Large intestine (tissue), 3 donors: ENCODE measurements around the gene CD2. TPM values are rescaled to one million over a fixed set of nuclear protein-coding genes. Genes with fewer than 3 reads are reported as not detected.

ENCODE experiments used
- DNase-seq, 2 donors: peaks; one replicate each; pipeline versions ENCODE4 v3.0.0 to v3.0.0-alpha.2; 2013
- H3K27ac ChIP-seq: one replicate; pipeline ENCODE4 v1.5.1; 2013; ENCODE audit warnings: low read length
- H3K27me3 ChIP-seq: 2 replicates; pipeline ENCODE4 v1.6.1; 2013; ENCODE audit warnings: low read length; ENCODE audit not compliant: control insufficient read depth, insufficient read depth
- H3K36me3 ChIP-seq: 2 replicates; pipeline ENCODE4 v1.6.1; 2013; ENCODE audit warnings: low read length; ENCODE audit not compliant: control insufficient read depth, insufficient read depth
- H3K4me1 ChIP-seq: one replicate; pipeline ENCODE4 v1.6.1; 2013; ENCODE audit warnings: low read length; ENCODE audit not compliant: control insufficient read depth, insufficient read depth
- H3K4me3 ChIP-seq: one replicate; pipeline ENCODE4 v1.5.1; 2013; ENCODE audit warnings: low read length
- H3K9me3 ChIP-seq: one replicate; pipeline ENCODE4 v1.6.1; 2013; ENCODE audit warnings: mild to moderate bottlenecking, low read depth, low read length, moderate library complexity; ENCODE audit not compliant: control insufficient read depth
- WGBS: methylation state at CpG from one replicate; pipeline ENCODE4 v1.1.5; 2013; ENCODE audit warnings: low lambda C conversion rate; ENCODE audit not compliant: insufficient coverage; 5-methylcytosine and 5-hydroxymethylcytosine counted together
- polyA plus RNA-seq: library from polyadenylated mRNA; unstranded; fragments of 120-200 nt; gene quantifications from one replicate; pipeline ENCODE4 v1.2.1, GENCODE V29; 2013

CD2 gene
- polyA plus RNA-seq, 1 donor = 2.0 TPM

DNA sequence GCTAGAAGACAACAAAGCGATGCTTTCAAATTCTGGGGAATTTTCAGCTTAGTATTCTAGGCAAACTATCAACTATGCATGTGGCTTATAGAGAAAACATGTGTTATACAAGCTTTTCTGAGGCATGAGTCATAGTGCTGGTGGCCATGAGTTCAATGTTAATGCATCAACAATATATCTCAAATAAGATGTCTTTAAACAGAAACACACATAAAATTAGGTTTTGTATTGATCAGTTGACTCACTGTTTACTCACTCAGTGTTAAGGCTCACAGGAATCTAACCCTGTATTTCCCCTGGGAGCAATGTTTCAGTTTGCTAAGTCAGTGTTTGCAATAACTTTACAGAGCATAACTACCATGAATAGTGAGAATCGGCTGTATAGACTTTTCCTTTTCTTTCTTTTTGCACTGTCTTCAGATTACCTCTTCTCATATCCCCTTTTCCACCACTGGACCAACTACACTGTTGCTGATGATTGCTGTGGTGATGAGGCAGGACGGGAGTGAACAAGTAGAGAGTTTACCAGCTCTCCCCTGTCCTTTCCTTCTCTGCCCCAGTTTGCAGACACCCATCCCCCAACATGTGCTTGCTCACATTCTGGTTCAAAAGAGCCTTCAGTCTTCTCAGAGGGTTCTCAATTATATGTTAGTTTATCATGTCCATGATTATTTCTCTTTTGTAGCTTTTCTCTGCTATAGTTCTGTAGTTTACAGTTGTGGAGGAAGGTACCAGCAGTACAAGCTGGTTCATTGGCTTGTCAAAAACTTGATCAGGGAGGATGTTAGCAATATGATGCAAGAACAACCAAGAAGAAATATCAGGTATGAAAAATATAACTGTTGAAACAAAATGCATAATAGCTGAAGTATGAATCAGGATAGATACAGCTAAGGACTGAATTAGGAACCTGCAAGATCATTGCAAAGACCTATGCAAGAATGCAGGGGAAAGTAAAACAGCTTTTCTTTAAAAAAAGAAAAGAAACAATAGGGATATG lies 23.9 kb downstream of the CD2 start:
- no peak overlapping the region for H3K4me3 ChIP-seq
- H3K27me3 ChIP-seq = no peaks in the 10 kb centered on the region
- WGBS = 80% methylated on average over 2 of the region's 3 CpGs
- no peaks in the 10 kb centered on the region for H3K4me1 ChIP-seq
- H3K9me3 ChIP-seq = peaks cover 3% of the 10 kb centered on the region
- no peaks in the 10 kb centered on the region for H3K36me3 ChIP-seq
- no peak for DNase-seq
- H3K27ac ChIP-seq = no peak overlapping the region

DNA sequence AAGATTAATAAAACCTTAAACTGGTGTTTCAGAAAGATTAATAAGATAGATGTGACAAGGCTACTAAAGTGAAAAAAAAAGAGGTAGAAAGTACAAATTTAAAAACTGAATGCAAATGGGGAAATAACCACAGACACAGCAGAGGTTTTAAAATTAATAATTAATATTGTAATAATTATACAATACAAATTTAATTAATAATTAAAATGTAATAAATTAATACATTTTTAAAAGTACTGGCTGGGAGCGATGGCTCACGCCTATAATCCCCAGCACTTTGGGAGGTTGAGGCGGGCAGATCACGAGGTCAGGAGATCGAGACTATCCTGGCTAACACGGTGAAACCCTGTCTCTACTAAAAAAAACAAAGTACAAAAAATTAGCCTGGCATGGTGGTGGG lies 26.8 kb downstream of the CD2 start:
- no peaks in the 10 kb centered on the region for H3K36me3 ChIP-seq
- H3K27ac ChIP-seq = no peak overlapping the region
- WGBS = 100% methylated on average over 2 of the region's 6 CpGs
- H3K27me3 ChIP-seq = no peaks in the 10 kb centered on the region
- H3K4me1 ChIP-seq = no peaks in the 10 kb centered on the region
- no peak for DNase-seq
- no peaks in the 10 kb centered on the region for H3K9me3 ChIP-seq
- no peak overlapping the region for H3K4me3 ChIP-seq

DNA sequence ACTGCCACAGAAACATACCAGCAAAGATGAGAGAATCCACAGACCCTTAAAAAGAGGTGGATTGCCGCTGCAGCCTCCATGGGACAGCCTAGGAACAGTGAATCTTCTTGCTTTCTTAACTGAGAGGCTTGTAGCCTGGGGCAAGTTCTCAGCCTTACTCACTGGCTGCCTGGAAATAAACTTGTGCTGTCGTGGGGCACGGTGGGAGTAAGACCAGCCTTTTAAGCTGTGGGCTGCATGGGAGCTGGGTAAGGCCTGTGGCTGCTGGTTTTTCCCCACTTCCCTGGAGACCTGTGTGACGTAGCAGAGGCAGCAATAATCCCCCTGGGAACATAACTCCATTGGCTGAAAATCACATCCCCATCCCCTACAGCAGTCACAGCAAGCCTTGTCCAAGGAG lies 30.8 kb downstream of the CD2 start:
- no peaks in the 10 kb centered on the region for H3K9me3 ChIP-seq
- no peak overlapping the region for H3K27ac ChIP-seq
- no peaks in the 10 kb centered on the region for H3K27me3 ChIP-seq
- H3K36me3 ChIP-seq = no peaks in the 10 kb centered on the region
- no peaks in the 10 kb centered on the region for H3K4me1 ChIP-seq
- no peak for DNase-seq
- no peak overlapping the region for H3K4me3 ChIP-seq
- no CpG with 5 or more reads among the region's 4 CpGs for WGBS

DNA sequence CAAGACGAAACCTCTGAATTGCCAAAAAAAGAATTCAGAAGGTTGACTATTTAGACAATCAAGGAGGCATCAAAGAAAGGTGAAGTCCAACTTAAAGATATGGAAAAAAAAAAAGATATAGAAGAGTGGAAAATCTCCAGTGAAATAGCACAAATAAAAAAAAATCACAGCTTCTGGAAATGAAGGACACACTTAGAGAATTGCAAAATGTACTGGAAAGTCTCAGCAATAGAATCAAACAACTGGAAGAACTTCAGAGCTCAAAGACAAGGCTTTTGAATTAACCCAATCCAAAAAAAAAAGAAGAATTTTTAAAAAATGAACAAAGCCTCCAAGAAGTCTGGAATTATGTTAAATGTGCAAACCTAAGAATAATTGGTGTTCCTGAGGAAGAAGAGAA lies 31.8 kb downstream of the CD2 start:
- no peak overlapping the region for H3K27ac ChIP-seq
- H3K27me3 ChIP-seq = no peaks in the 10 kb centered on the region
- H3K4me1 ChIP-seq = no peaks in the 10 kb centered on the region
- no peaks in the 10 kb centered on the region for H3K9me3 ChIP-seq
- WGBS = 88% methylated on average over 1 of the region's 1 CpG
- H3K4me3 ChIP-seq = no peak overlapping the region
- no peak for DNase-seq
- H3K36me3 ChIP-seq = no peaks in the 10 kb centered on the region

DNA sequence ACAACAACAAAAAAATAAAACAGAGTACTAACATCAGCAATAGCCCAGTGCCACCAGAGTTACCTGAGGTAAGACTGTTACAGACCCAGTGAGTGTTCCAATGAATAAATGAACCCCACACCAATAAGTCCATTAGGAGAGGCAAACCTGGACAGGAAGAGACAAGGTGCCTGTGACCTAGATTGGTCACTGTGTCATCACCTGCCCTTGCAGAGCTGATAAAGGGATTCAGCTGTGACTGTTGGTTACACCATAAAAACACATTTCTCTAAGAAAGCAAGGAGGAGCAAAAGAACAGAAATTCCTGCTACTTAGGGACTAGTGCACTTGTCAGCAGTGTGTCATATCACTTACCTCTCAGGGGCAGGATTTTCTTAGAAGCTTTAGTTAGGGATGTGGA lies 37.5 kb downstream of the CD2 start:
- Histone ChIP-seq H3K9me3 (no peaks in the 10 kb centered on the region), H3K27ac (no peak overlapping the region), H3K27me3 (no peaks in the 10 kb centered on the region), H3K36me3 (no peaks in the 10 kb centered on the region), H3K4me1 (no peaks in the 10 kb centered on the region), H3K4me3 (no peak overlapping the region)
- DNase-seq = no peak

DNA sequence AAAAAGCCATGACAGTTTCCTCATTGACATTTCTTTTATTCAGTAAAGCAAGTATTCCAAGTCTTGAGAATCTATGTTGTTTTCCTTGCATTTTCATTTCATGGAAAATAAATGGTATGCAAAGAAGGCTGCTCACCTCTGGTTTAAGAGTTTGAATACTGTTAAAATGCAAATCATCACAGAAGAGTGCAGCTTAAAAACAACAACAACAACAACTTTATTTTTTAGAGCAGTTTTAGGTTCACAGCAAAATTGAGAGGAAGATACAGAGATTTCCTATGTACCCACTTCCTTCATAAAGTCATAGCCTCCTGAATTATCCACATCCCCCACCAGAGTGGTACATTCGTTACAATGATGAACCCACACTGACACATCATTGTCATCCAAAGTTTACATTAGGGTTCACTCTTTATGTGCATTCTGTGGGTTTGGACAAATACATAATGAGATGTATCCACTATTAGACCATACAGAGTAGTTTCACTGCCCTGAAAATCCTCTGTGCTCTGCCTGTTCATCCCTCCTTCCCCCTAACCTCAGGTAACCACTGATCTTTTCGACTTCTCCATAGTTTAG lies 39.2 kb downstream of the CD2 start:
- no peaks in the 10 kb centered on the region for H3K9me3 ChIP-seq
- no peaks in the 10 kb centered on the region for H3K36me3 ChIP-seq
- no peaks in the 10 kb centered on the region for H3K4me1 ChIP-seq
- H3K27me3 ChIP-seq = no peaks in the 10 kb centered on the region
- H3K27ac ChIP-seq = no peak overlapping the region
- no CpG with 5 or more reads among the region's 2 CpGs for whole genome bisulfite sequencing
- H3K4me3 ChIP-seq = no peak overlapping the region
- no peak for DNase-seq

DNA sequence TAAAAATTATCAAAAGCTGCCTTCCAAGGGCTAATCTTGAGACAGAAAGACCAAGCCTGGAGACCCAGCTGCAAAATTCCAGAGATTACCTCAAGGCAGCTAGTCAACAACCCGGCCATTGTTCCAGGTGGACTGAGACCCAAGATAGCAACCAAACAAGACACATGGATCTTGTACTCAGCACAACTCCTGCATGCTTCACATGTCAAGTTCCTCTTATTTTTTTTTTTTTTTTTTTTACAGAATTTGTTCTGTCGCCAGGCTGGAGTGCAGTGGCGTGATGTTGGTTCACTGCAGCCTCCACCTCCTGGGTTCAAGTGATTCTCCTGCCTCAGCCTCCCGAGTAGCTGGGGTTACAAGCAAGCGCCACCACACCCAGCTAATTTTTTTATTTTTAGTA lies 40.1 kb downstream of the CD2 start:
- Histone ChIP-seq H3K27me3 (no peaks in the 10 kb centered on the region), H3K4me1 (no peaks in the 10 kb centered on the region), H3K27ac (no peak overlapping the region), H3K36me3 (no peaks in the 10 kb centered on the region), H3K4me3 (no peak overlapping the region), H3K9me3 (no peaks in the 10 kb centered on the region)
- WGBS = 90% methylated on average over 2 of the region's 5 CpGs
- no peak for DNase-seq

DNA sequence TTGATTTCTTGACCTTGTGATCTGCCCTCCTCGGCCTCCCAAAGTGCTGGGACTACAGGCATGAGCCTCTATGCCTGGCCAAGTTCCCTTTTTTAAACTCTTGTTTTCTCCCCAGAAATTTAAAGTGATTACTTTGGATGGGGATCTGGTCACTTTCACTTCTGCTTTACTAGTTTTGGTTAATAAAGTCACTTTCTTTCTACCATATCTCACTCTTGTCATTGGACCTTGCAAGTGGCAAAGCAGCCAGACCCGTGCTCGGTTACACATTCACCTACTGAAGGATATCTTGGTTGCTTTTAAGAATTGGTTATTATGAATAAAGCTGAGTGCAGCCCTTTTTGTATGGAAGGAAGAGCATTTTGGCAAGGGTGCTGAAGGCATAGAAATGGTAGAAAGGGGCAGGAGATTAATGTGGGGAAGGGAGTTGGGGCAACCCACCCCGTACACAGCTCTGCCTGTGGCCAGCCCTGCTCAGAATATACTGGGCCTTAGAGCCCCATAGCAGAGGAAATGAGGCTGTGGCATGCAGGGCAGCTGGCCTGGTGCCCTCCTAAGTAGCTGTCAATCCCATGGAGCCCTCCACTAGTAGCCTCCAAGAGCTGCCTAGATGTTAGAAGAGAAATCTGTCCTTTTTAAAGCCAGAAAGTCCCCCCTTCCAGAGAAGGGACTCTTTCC lies 40.7 kb downstream of the CD2 start:
- no peaks in the 10 kb centered on the region for H3K36me3 ChIP-seq
- H3K4me3 ChIP-seq = no peak overlapping the region
- no peaks in the 10 kb centered on the region for H3K9me3 ChIP-seq
- H3K4me1 ChIP-seq = no peaks in the 10 kb centered on the region
- WGBS = 80% methylated on average over 1 of the region's 4 CpGs
- H3K27ac ChIP-seq = no peak overlapping the region
- no peak for DNase-seq
- H3K27me3 ChIP-seq = no peaks in the 10 kb centered on the region

DNA sequence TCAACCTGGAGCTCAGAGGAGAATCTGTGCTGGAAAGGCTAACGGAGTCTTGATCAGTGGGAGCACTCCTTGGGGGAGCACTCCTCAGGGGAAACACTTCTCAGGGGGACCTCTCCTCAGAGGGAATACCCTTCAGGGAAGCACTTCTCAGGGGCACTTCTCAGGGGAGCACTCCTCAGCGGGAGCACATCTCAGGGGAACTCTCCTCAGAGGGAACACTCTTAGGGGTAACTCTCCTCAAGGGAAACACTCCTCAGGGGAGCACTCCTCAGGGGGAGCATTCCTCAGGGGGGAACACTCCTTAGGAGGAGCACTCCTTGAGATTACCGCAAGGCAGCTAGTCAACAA lies 41.2 kb downstream of the CD2 start:
- H3K9me3 ChIP-seq = no peaks in the 10 kb centered on the region
- no peaks in the 10 kb centered on the region for H3K27me3 ChIP-seq
- no peak overlapping the region for H3K4me3 ChIP-seq
- no peaks in the 10 kb centered on the region for H3K36me3 ChIP-seq
- WGBS = no CpG with 5 or more reads among the region's 3 CpGs
- H3K27ac ChIP-seq = no peak overlapping the region
- no peak for DNase-seq
- H3K4me1 ChIP-seq = no peaks in the 10 kb centered on the region

DNA sequence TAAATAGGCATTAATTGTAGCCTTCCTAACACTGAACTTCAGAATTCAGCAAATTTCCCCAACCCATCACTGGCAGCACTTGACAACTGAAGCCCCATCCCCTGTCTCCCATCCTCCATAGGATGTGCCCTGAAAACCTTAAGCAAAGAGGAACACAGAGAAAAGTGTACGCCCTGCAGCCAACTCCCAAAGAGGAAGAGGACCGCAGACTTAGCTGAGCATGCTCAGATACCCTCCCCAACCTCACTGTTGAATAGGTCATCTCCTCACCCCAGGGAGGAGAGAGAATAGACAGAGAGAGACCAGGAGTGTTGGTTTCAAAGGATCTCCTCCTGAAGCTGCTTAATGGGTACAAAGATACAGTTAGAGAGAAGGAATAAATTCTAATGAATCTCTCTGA lies 50.5 kb downstream of the CD2 start:
- Histone ChIP-seq H3K36me3 (no peaks in the 10 kb centered on the region), H3K9me3 (no peaks in the 10 kb centered on the region), H3K27ac (no peak overlapping the region), H3K4me3 (no peak overlapping the region), H3K27me3 (no peaks in the 10 kb centered on the region), H3K4me1 (no peaks in the 10 kb centered on the region)
- whole genome bisulfite sequencing = no CpG with 5 or more reads among the region's 2 CpGs
- DNase-seq = no peak
